Testis (tissue), 3 donors: ENCODE results near the gene UBE3B. TPM values are rescaled to one million over a fixed set of nuclear protein-coding genes. Genes with fewer than 3 reads are reported as not detected.

Source experiments
- DNase-seq: peaks from one replicate; pipeline ENCODE4 v3.0.0-alpha.2; 2019
- H3K27ac ChIP-seq, 2 donors: fragments of 200-600 bp; sonication (generic); one replicate each; pipeline ENCODE4 v1.5.1; 2019
- H3K27me3 ChIP-seq: fragments of 200-600 bp; sonication (generic); one replicate; pipeline ENCODE4 v1.5.1; 2019
- H3K36me3 ChIP-seq: fragments of 200-600 bp; sonication (generic); one replicate; pipeline ENCODE4 v1.5.1; 2017; ENCODE audit warnings: low read depth; ENCODE audit errors: missing control alignments
- H3K4me1 ChIP-seq: fragments of 200-600 bp; sonication (generic); one replicate; pipeline ENCODE4 v1.5.1; 2019
- H3K4me3 ChIP-seq, 2 donors: fragments of 200-600 bp; sonication (generic); one replicate each; pipeline ENCODE4 v1.5.1; 2017 to 2019
- H3K9me3 ChIP-seq: fragments of 200-600 bp; sonication (generic); one replicate; pipeline ENCODE4 v1.5.1; 2017
- CTCF ChIP-seq, 3 experiments: fragments of 450-650 bp in 2 of 3; fragments of 200-600 bp in 1 of 3; sonication (generic) in 1 of 3; IDR thresholded peaks; one replicate each; pipeline ENCODE4 v1.5.1; 2016 to 2019; ENCODE audit warnings: antibody characterized with exemption in 3 of 3, mild to moderate bottlenecking in 2 of 3, moderate library complexity in 1 of 3
- POLR2A ChIP-seq: fragments of 450-650 bp; IDR thresholded peaks from one replicate; pipeline ENCODE4 v1.6.1; 2017; ENCODE audit warnings: antibody characterized with exemption, mild to moderate bottlenecking, moderate library complexity
- WGBS, 2 donors: methylation state at CpG; one replicate each; pipeline ENCODE4 v1.1.5; 2018; 5-methylcytosine and 5-hydroxymethylcytosine counted together
- intact Hi-C: fragments of 100-400 bp; cut with DNase I; formaldehyde crosslinking; loops from one replicate; pipeline ENCODE4 v1.15.1; 2023; ENCODE audit warnings: low total_unique reads
- polyA plus RNA-seq: library from polyadenylated mRNA; stranded (reverse); fragments of 350-450 nt; fragmentation: Illumina TruSeq; extraction: RNeasy Lipid Tissue Mini Kit (QIAGEN cat#74804); gene quantifications from one replicate; pipeline ENCODE4 v1.2.3, GENCODE V29; 2014; ENCODE audit warnings: low read depth, low replicate concordance; ENCODE audit not compliant: insufficient read depth
- total RNA-seq, 2 donors: library from RNA; depleted of rRNA; stranded (reverse); fragments of >200 nt; gene quantifications; one replicate each; pipeline ENCODE4 v1.2.3, GENCODE V29; 2016

Gene UBE3B
- total and polyA plus RNA-seq, 3 donors from 2014 or later = 38.1 to 66.8 (median 65.6) TPM

- intact Hi-C loops = no loop called here
- no peak overlapping the region for H3K27ac ChIP-seq
- H3K36me3 ChIP-seq = no peaks in the 10 kb centered on the region
- TF ChIP-seq POLR2A = no peak
- no peak for TF ChIP-seq CTCF (IDR thresholded peaks at IDR 0.05)
- H3K9me3 ChIP-seq = no peaks in the 10 kb centered on the region
- no peak for DNase-seq
- 63 to 72% methylated on average over 4 of the region's 4 CpGs for WGBS, 2 donors
- H3K4me1 ChIP-seq = peaks cover 3% of the 10 kb centered on the region
- H3K4me3 ChIP-seq = no peak overlapping the region
- no peaks in the 10 kb centered on the region for H3K27me3 ChIP-seq
Observed at GRCh38 chr12:109552971-109553370, 75.5 kb downstream of the UBE3B start.

GRCh38 chr12:109553483-109553882 lies 76.0 kb downstream of the UBE3B start:
- intact Hi-C loops = no loop called here
- H3K36me3 ChIP-seq = no peaks in the 10 kb centered on the region
- no peak for TF ChIP-seq POLR2A
- no peak for TF ChIP-seq CTCF (IDR thresholded peaks at IDR 0.05)
- H3K4me3 ChIP-seq = no peak overlapping the region
- H3K4me1 ChIP-seq = peaks cover 3% of the 10 kb centered on the region
- WGBS, 2 donors = 80 to 81% methylated on average over 7 of the region's 7 CpGs
- DNase-seq = no peak
- no peaks in the 10 kb centered on the region for H3K9me3 ChIP-seq
- H3K27ac ChIP-seq = no peak overlapping the region
- H3K27me3 ChIP-seq = no peaks in the 10 kb centered on the region

DNA sequence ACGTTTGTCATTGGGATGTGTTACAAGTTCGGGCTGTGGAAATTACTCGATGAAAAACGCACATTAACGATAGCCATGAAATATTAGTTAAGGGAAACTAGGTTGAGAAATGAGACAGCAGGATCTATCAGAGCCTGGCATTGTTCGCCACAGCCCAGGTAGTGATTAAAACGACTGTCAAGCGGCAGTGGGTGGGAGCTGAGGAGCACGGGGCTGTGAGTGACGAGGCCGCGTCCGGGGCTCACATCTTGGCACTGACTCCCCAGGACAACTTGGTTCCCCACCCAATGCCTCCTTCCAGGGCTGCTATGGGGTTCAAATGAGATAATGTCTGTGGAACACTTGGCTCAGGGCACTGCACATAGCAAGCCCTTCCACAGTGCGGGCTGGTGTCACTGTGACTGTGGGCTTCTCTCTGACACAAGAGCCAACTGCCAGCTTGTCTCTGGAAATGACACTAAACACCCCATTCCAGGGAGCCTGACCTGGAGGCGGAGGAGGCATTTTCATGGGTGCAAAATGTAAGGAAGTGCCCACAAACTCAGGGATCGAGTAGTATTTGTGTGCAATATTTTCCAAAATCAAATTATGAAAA lies 76.6 kb downstream of the UBE3B start:
- 54 to 67% methylated on average over 16 of the region's 16 CpGs for WGBS, 2 donors
- H3K36me3 ChIP-seq = no peaks in the 10 kb centered on the region
- H3K4me3 ChIP-seq = no peak overlapping the region
- TF ChIP-seq POLR2A = no peak
- TF ChIP-seq CTCF (IDR thresholded peaks at IDR 0.05) = no peak
- H3K27me3 ChIP-seq = no peaks in the 10 kb centered on the region
- H3K9me3 ChIP-seq = no peaks in the 10 kb centered on the region
- peaks cover 3% of the 10 kb centered on the region for H3K4me1 ChIP-seq
- no peak for DNase-seq
- no peak overlapping the region for H3K27ac ChIP-seq
- intact Hi-C loops = no loop called here

DNA sequence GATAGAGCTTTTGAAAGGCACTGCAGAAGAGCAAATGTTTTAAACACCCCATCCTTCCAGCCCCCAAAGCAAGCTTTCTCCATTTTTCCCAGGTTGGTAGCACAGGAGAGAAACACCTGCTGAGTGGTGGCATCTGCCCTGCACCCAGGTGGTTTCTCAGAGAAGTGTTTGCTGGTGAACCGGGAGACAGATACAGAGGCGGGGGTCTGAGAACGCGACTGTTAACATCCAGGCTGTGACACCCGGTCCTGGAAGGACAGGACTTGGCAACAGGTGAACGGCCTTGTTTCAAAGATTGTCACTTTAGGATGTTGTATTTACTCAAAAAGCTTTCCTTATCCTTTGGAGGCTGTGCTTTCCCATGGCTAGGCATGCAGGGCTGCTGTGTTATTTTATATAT lies 77.3 kb downstream of the UBE3B start:
- Histone ChIP-seq H3K4me3 (no peak overlapping the region), H3K27me3 (no peaks in the 10 kb centered on the region), H3K27ac (no peak overlapping the region), H3K9me3 (no peaks in the 10 kb centered on the region), H3K4me1 (peaks cover 3% of the 10 kb centered on the region), H3K36me3 (no peaks in the 10 kb centered on the region)
- TF ChIP-seq CTCF (IDR thresholded peaks at IDR 0.05) = no peak
- TF ChIP-seq POLR2A = no peak
- DNase-seq = no peak
- intact Hi-C loops = no loop called here
- 72 to 79% methylated on average over 4 to 6 of the region's 6 CpGs for WGBS, 2 donors
